ENCODE measurements around the gene ATP5MC3. TPM values are rescaled to one million over a fixed set of nuclear protein-coding genes. Genes with fewer than 3 reads are reported as not detected.
A peak's percentile ranks its signal among the peaks of the same experiment; 100 is the strongest.

The ATP5MC3 gene
- total RNA-seq, 2 donors from 2014 or later = 186 to 210 TPM

- Mint-ChIP-seq H3K36me3 (ENCODE audit: insufficient read depth in 2 of 2) (peaks cover 0 to 2% of the 10 kb centered on the region in 2 donors), H3K9me3 (peaks cover 2% of the 10 kb centered on the region in 2 donors), H3K4me1 (ENCODE audit: low read depth) (peaks cover 7% of the 10 kb centered on the region), H3K27ac (no peak overlapping the region), H3K4me3 (no peak overlapping the region), H3K27me3 (ENCODE audit: low read depth) (peaks cover 16% of the 10 kb centered on the region)
- ATAC-seq (replicated peaks in 1 of 2) (peak; percentile 70 to 82), DNase-seq (peak in 1 of 2 donors; percentile 8)
Observed at GRCh38 chr2:175187378-175187777, 5.9 kb upstream of the ATP5MC3 start.

DNA sequence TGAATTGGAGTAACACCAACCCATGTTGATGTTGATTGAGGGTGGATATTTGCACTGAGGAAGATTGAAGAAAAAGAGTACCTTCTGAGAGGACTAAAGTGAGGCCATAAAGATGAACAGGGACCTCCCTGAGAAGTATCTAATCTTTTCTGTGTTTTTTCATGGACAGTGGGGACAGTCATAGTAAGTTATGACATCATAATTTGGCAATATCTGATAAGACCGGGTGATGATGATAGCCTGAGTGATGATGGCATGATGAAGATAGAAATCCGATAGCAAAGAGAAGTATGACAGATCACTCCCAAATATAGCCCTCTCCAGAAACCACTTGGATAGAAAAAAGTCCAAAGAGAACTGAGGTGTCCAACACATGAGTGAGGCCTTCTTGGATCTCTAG is 2.2 kb upstream of the ATP5MC3 start:
- peaks cover 26% of the 10 kb centered on the region for H3K4me1 Mint-ChIP-seq (ENCODE audit: low read depth)
- H3K27me3 Mint-ChIP-seq (ENCODE audit: low read depth) = no peaks in the 10 kb centered on the region
- ATAC-seq (replicated peaks in 1 of 2) = no peak
- peaks cover 12 to 23% of the 10 kb centered on the region in 2 donors for H3K36me3 Mint-ChIP-seq (ENCODE audit: insufficient read depth in 2 of 2)
- H3K27ac Mint-ChIP-seq = no peak overlapping the region
- H3K4me3 Mint-ChIP-seq = no peak overlapping the region
- DNase-seq = no peak
- peaks cover 2% of the 10 kb centered on the region in 2 donors for H3K9me3 Mint-ChIP-seq

GRCh38 chr2:175181877-175182308 is 383 bp upstream of the ATP5MC3 start:
- peak overlapping the region; percentile 76 to 93 for H3K4me3 Mint-ChIP-seq
- no peaks in the 10 kb centered on the region for H3K27me3 Mint-ChIP-seq (ENCODE audit: low read depth)
- H3K36me3 Mint-ChIP-seq (ENCODE audit: insufficient read depth in 2 of 2) = peaks cover 13 to 31% of the 10 kb centered on the region in 2 donors
- H3K4me1 Mint-ChIP-seq (ENCODE audit: low read depth) = peaks cover 30% of the 10 kb centered on the region
- DNase-seq (no peak), ATAC-seq (replicated peaks in 1 of 2) (no peak)
- H3K27ac Mint-ChIP-seq = peak overlapping the region; percentile 82
- peaks cover 2% of the 10 kb centered on the region in 2 donors for H3K9me3 Mint-ChIP-seq

DNA sequence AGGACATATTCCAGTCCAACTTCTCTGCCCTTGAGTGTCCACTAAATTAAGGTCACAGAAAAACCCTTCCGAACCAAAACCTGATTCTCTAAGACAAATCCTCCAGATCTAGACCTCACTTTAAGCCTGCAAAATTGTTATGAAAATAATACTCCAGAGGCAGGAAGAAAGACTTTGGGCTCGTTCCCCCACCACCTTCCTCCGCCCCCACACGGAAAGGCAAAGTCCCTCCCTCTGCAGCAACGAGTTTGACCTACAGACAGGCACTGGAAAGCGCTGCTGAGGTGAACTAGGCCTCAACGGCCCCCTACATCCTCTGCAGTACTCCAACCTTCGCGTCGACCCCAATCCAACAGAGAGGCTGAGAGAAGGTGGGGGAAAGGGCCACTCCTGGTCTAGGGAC is 808 bp downstream of the ATP5MC3 start:
- Mint-ChIP-seq H3K4me3 (peak overlapping the region; percentile 76 to 93), H3K36me3 (ENCODE audit: insufficient read depth in 2 of 2) (peaks cover 16 to 33% of the 10 kb centered on the region in 2 donors), H3K27ac (peak overlapping the region; percentile 82), H3K9me3 (peaks cover 2% of the 10 kb centered on the region in 2 donors), H3K27me3 (ENCODE audit: low read depth) (no peaks in the 10 kb centered on the region), H3K4me1 (ENCODE audit: low read depth) (peaks cover 39% of the 10 kb centered on the region)
- DNase-seq (peak; percentile 60 to 70), ATAC-seq (replicated peaks in 1 of 2) (peak; percentile 63 to 72)

DNA sequence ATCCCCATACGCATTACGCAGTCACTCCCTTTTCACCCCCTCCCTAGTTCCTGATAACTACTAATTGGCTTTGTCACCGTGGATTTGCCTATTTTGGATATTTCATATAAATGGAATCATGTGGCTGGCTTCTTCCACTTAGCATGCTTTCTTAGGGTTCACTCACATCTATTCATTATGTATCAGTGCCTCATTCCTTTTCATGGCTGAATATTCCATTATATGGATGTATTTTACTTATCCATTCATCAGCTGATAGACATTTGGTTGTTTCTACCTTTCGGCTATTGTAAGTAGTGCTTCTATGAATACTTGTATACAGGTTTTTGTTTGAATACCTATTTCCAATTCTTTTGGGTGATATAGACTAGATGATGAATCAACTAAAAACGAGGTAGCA is 4.9 kb downstream of the ATP5MC3 start:
- no peaks in the 10 kb centered on the region for H3K9me3 Mint-ChIP-seq
- DNase-seq (no peak), ATAC-seq (replicated peaks in 1 of 2) (no peak)
- peaks cover 49% of the 10 kb centered on the region for H3K4me1 Mint-ChIP-seq (ENCODE audit: low read depth)
- no peaks in the 10 kb centered on the region for H3K27me3 Mint-ChIP-seq (ENCODE audit: low read depth)
- H3K36me3 Mint-ChIP-seq (ENCODE audit: insufficient read depth in 2 of 2) = peaks cover 14 to 37% of the 10 kb centered on the region in 2 donors
- peak overlapping the region; percentile 84 for H3K27ac Mint-ChIP-seq
- H3K4me3 Mint-ChIP-seq = peak overlapping the region in 1 of 2 donors; percentile 50

DNA sequence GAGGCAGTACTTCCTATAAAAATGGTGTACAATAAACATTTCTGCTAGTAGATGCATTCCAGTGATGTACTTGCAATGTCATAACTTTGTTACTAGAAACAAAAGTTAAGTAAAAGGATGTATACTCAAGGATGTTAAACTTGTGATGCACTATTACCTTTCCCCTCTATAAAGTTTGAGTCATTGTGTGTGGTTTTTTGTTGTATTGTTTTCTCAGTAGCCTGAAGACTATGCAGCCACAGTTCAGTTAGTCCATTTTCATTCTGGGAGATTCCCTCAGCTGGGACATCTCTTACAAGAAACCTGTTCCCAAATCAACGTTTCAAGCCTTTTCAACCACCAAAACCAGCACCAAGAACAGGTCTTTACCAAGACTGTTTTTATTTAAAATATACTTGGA is 5.6 kb downstream of the ATP5MC3 start:
- Mint-ChIP-seq H3K36me3 (ENCODE audit: insufficient read depth in 2 of 2) (peaks cover 12 to 35% of the 10 kb centered on the region in 2 donors), H3K9me3 (no peaks in the 10 kb centered on the region), H3K27ac (peak overlapping the region; percentile 58), H3K4me1 (ENCODE audit: low read depth) (peaks cover 52% of the 10 kb centered on the region), H3K4me3 (no peak overlapping the region), H3K27me3 (ENCODE audit: low read depth) (no peaks in the 10 kb centered on the region)
- peak; percentile 31 to 48 for ATAC-seq (replicated peaks in 1 of 2)
- DNase-seq = no peak

- DNase-seq (no peak), ATAC-seq (replicated peaks in 1 of 2) (no peak)
- peaks cover 11 to 32% of the 10 kb centered on the region in 2 donors for H3K36me3 Mint-ChIP-seq (ENCODE audit: insufficient read depth in 2 of 2)
- no peak overlapping the region for H3K4me3 Mint-ChIP-seq
- H3K9me3 Mint-ChIP-seq = no peaks in the 10 kb centered on the region
- peaks cover 52% of the 10 kb centered on the region for H3K4me1 Mint-ChIP-seq (ENCODE audit: low read depth)
- H3K27ac Mint-ChIP-seq = peak overlapping the region; percentile 13
- no peaks in the 10 kb centered on the region for H3K27me3 Mint-ChIP-seq (ENCODE audit: low read depth)
Observed at GRCh38 chr2:175175320-175175719, 6.2 kb downstream of the ATP5MC3 start.

DNA sequence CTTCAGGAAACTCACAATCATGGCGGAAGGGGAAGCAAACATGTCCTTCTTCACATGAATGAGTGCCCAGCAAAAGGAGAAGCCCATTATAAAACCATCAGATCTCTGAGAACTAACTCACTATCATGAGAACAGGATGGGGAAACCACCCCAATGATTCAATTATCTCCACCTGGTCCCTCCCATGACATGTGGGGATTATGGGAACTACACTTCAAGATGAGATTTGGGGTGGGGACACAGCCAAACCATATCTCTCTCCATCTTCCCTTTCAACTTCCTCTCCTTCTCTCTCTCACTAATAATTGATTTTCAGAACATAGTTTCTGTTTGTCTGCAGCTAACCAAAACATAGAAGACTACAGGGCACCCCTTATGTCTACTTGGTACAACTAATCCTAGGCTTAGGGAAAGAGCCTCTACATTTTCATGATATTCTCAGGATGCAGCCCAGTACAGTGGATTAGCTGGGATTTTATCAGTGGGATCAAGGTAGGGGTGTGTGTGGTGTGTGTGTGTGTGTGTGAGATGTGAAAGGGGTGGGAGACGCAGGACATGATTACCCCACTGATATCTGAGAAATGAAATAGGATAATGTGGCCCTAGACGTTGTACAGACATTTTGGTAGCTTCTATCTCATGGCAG is 10.7 kb downstream of the ATP5MC3 start:
- peak overlapping the region; percentile 79 for H3K27ac Mint-ChIP-seq
- H3K36me3 Mint-ChIP-seq (ENCODE audit: insufficient read depth in 2 of 2) = peaks cover 10 to 15% of the 10 kb centered on the region in 2 donors

GRCh38 chr2:175169191-175169590 is 12.3 kb downstream of the ATP5MC3 start:
- no peak for DNase-seq
- Mint-ChIP-seq H3K36me3 (ENCODE audit: insufficient read depth in 2 of 2) (peaks cover 7 to 9% of the 10 kb centered on the region in 2 donors), H3K4me3 (peak overlapping the region; percentile 71 to 99), H3K27me3 (ENCODE audit: low read depth) (no peaks in the 10 kb centered on the region), H3K27ac (peak overlapping the region; percentile 73), H3K4me1 (ENCODE audit: low read depth) (peaks cover 67% of the 10 kb centered on the region), H3K9me3 (no peaks in the 10 kb centered on the region)
- no peak for ATAC-seq (replicated peaks in 1 of 2)

More for the DNA sequence above, 10.7 kb downstream of the ATP5MC3 start:
- peaks cover 57% of the 10 kb centered on the region for H3K4me1 Mint-ChIP-seq (ENCODE audit: low read depth)
- H3K27me3 Mint-ChIP-seq (ENCODE audit: low read depth) = no peaks in the 10 kb centered on the region
- DNase-seq (no peak), ATAC-seq (replicated peaks in 1 of 2) (no peak)
- H3K4me3 Mint-ChIP-seq = peak overlapping the region in 1 of 2 donors; percentile 71
- no peaks in the 10 kb centered on the region for H3K9me3 Mint-ChIP-seq

- peaks cover 68% of the 10 kb centered on the region for H3K4me1 Mint-ChIP-seq (ENCODE audit: low read depth)
- peaks cover 7 to 8% of the 10 kb centered on the region in 2 donors for H3K36me3 Mint-ChIP-seq (ENCODE audit: insufficient read depth in 2 of 2)
- no peaks in the 10 kb centered on the region for H3K9me3 Mint-ChIP-seq
- peak overlapping the region; percentile 98 to 99 for H3K4me3 Mint-ChIP-seq
- H3K27ac Mint-ChIP-seq = peak overlapping the region; percentile 73
- H3K27me3 Mint-ChIP-seq (ENCODE audit: low read depth) = no peaks in the 10 kb centered on the region
- no peak for DNase-seq
- ATAC-seq (replicated peaks in 1 of 2) = peak in 1 of 2 donors; percentile 25
Observed at GRCh38 chr2:175168564-175168945, 13.0 kb downstream of the ATP5MC3 start.

- peak within 1 kb of the TSS; percentile 98 for H3K27ac Mint-ChIP-seq
- H3K36me3 Mint-ChIP-seq (ENCODE audit: insufficient read depth in 2 of 2) = peaks cover 7 to 8% of the 10 kb centered on the region in 2 donors
- DNase-seq (peak; percentile 96 to 99), ATAC-seq (replicated peaks in 1 of 2) (peak; percentile 92)
- H3K4me3 Mint-ChIP-seq = peak within 1 kb of the TSS; percentile 98 to 99
- H3K4me1 Mint-ChIP-seq (ENCODE audit: low read depth) = peaks cover 64% of the 10 kb centered on the region
- no peaks in the 10 kb centered on the region for H3K9me3 Mint-ChIP-seq
- H3K27me3 Mint-ChIP-seq (ENCODE audit: low read depth) = no peaks in the 10 kb centered on the region
Observed at GRCh38 chr2:175167792-175168563, 13.5 kb downstream of the ATP5MC3 start, which contains the start of gene ATF2. Gene ATF2 (minus strand): TSS chr2:175168203. CDS start chr2:175136443, 31,760 bp downstream.

GRCh38 chr2:175167076-175167791 is 14.3 kb downstream of the ATP5MC3 start:
- ATAC-seq (replicated peaks in 1 of 2) (peak; percentile 2 to 6), DNase-seq (peak in 1 of 2 donors; percentile 46)
- H3K36me3 Mint-ChIP-seq (ENCODE audit: insufficient read depth in 2 of 2) = peaks cover 7 to 8% of the 10 kb centered on the region in 2 donors
- H3K9me3 Mint-ChIP-seq = no peaks in the 10 kb centered on the region
- no peaks in the 10 kb centered on the region for H3K27me3 Mint-ChIP-seq (ENCODE audit: low read depth)
- H3K4me1 Mint-ChIP-seq (ENCODE audit: low read depth) = peaks cover 59% of the 10 kb centered on the region
- H3K27ac Mint-ChIP-seq = peak overlapping the region; percentile 98
- H3K4me3 Mint-ChIP-seq = peak overlapping the region; percentile 98 to 99

Measured in activated T-cell treated with anti-CD3 and anti-CD28 coated beads, Interleukin-2, amount 50 U/mL, for 72 hours (primary cell).